Fibroblast of skin of left quadriceps (primary cell): ENCODE measurements around the gene TOMM40L.

Source experiments
- DNase-seq, 2 experiments: peaks; one replicate each; pipeline ENCODE4 v3.0.0-alpha.2; 2013; ENCODE audit warnings: low read depth in 2 of 2

TOMM40L gene

GRCh38 chr1:161225534-161226319, at the start of gene TOMM40L:
Gene TOMM40L, plus strand, starts transcription at chr1:161226060. Its CDS starts 430 bp downstream, at chr1:161226490.
- DNase-seq: peak; percentile 99

GRCh38 chr1:161176468-161177111, 49.3 kb upstream of the TOMM40L start:
- no peak for DNase-seq

GRCh38 chr1:161177112-161177935, 48.5 kb upstream of the TOMM40L start, which contains the start of gene B4GALT3:
Gene B4GALT3, minus strand, starts transcription at chr1:161177507. Its CDS starts 1,447 bp downstream, at chr1:161176060.
- DNase-seq: no peak

DNA sequence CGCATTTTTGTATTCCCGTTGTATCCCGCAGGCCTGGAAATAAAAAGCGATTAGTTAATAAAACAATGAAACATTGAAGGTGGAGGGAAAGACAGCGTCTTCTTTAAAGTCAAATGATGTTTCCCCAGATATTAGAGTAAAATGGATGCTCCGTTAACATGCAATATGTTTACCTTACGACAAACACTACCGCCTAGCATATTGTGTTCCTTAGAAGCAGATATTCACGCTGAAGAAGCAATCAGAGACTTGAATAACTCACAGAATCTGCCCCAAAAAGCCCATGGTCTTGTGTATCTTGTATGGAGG, 48.0 kb upstream of the TOMM40L start:
- no peak for DNase-seq

GRCh38 chr1:161179698-161180097, 46.2 kb upstream of the TOMM40L start:
- no peak for DNase-seq

GRCh38 chr1:161180639-161181038, 45.2 kb upstream of the TOMM40L start:
- no peak for DNase-seq

GRCh38 chr1:161182214-161182613, 43.6 kb upstream of the TOMM40L start:
- DNase-seq: no peak

GRCh38 chr1:161185282-161185682, 40.6 kb upstream of the TOMM40L start:
- peak; percentile 51 to 58 for DNase-seq

GRCh38 chr1:161185732-161186311, 40.0 kb upstream of the TOMM40L start:
- no peak for DNase-seq

DNA sequence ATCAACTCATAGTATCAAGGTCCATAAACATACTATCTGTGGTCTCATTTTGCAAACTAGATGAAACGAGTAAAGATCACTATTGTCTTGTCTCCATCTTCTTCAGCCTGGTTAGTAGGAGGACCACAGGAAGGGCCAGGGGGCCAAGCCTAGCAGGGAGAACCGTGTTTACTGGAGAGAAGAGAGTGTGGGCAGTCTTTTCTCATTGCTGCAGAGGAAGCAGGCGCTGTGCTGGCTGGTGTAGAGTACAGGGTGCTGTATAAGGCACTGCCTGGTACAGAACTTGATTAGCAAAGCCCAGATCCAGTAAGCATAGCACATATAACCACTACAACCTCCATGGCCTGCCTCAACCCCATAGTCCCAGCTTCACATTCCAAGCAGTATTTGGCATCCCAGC, 38.5 kb upstream of the TOMM40L start:
- no peak for DNase-seq

GRCh38 chr1:161188381-161188780, 37.5 kb upstream of the TOMM40L start:
- no peak for DNase-seq

GRCh38 chr1:161189036-161189435, 36.8 kb upstream of the TOMM40L start:
- no peak for DNase-seq

DNA sequence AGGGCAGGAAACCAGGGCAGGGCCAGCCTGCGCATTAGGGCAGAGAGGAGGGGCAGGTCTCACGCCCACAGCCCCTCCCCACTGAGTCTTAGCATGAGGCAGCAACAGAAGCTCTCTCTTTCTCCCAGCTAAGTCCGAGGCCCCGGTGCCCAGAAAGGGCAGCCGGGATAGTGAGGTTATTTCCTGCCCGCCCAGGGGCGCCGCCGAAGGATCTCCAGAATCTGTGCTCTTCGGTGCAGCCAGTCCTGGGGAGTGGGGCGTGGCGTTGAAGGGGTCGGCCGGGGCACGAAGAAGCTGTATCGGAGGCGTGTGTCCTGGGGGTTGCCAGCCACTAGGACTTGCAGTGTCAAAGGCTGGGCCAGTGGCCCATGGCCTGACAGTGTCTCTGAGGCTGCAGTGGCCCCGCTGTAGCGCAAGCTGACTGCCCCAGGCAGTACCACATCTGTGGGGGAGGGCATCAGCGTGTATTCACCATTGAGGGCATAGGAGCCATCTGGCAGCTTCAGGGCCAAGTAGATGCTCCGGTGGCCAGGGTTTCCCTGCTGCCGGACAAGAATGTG, 34.8 kb upstream of the TOMM40L start:
- DNase-seq: no peak

GRCh38 chr1:161191971-161192370, 33.9 kb upstream of the TOMM40L start:
- no peak for DNase-seq

GRCh38 chr1:161192476-161193465, 33.1 kb upstream of the TOMM40L start:
- peak in 1 of 2 experiments; percentile 44 for DNase-seq

DNA sequence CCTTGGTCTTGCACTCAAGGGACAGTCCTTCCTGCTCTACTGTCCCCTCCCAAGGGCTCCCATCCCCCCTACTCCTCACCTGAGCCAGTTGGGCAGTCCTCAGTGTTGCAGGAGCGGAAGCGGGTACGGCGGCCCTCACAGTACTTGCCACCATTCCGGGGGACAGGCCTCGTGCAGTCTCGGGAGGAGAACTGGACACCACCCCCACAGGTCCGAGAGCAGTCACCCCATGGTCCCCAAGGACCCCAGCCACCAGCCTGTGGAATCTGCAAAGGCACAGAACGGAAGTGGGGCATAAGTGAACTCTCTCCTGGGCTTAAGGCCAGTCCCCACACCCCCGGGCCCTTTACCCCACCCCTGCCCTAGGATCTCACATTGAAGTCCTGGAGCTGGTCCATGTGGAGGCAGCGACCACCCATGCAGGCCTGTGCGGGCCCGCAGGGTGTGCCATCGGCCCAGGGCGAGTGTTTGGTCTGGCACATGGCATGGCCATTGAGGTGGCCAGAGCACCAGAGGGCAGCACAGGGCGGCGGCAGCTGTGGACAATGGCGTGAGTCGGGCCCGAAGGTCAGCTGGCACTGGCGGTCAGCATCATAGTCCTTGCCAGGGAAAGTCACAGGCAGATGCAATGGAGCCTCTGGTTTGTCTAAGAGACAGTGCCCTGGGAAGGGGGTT, 32.2 kb upstream of the TOMM40L start:
- no peak for DNase-seq

DNA sequence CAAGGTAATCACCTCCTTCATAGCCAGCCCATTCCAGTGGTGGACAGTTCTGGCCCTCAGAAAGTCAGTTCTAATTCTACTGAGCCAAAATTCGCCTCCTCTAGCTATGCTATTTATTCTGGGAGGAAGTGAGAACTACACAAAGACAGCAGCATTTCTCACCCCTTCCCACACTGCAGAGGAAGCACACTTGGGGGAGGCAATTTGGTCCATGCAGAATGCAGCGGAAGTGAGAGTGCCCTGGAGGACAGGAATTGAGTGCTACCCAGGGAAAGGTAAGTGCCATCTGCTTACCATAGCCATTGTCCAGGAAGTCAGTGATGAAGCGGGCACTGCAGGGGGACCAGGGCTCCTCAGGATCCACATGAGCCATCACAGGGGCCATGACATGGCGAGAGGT, 30.7 kb upstream of the TOMM40L start:
- no peak for DNase-seq

DNA sequence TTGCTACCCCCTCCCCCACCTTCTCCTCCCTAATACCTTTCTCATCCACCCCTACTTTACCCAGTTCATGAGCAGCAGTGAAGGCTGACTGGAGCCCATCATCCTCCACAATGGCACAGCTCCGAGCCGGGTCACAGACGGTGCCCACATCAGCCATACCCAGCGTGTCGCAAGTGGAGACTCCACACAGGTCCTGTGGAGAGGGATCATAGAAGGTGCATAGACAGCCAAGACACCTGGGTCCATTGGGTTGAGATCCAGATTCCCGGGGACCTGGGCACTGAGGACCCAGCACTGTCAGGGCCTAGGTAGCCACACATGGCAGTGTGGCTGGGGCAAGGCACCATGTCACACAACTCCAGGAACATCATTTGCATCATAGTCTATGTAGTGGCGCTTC, 29.7 kb upstream of the TOMM40L start:
- no peak for DNase-seq

DNA sequence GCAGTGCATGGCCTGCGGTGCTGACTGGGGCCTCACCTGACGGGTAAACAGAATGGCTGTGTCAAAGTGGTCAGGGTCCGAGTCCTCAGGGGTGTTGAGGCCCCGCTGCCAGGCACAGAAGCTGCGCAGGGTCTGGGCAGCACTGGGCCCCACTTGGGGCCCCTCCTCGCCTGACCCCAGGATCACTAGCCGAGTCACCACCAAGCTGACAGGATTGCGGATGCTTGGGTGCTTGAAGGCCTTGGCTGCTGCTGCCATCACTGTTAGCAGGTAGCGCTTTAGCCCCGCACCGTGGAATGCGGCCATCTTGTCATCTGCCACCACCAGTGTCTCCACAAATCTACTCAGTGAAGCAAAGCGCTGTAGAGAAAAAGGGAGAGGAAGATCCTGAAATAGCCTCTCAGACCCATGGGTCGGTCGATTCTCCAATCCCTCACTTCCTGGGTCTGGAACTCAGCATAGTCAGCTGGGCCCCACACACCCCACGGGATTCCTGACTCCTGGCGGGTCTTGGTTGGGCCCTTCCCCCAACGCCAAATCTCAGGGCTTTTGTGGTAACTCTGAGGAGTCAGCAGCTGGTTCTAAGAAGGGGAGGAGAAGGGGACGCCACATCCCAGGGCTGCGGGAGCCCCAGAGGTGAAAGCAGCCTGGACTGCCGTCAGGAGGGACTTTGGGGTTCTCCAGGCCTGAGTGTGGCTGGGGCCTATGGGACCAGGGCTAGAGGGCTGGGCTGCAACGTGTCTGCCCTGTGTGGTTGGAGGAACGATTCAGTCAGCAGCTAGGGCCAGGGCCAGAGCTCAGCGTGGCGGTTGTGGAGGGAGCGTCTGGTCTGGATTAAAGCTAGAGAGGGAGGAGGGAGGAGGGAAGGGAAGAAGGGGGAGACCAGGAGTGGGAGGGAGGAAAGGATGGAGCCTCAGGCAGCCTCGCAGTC, 29.1 kb upstream of the TOMM40L start:
- DNase-seq: peak; percentile 85 to 87
